K562 (cell line): Measurements from ENCODE around the gene MTLN. TPM values are rescaled to one million over a fixed set of nuclear protein-coding genes. Genes with fewer than 3 reads are reported as not detected.

Experiments used
- ATAC-seq: fragments of 200-7000 bp; cut with Tn5 transposase; 3 replicates; pipeline ENCODE4 v1.9.1; 2020; ENCODE audit warnings: moderate library complexity
- BruUV-seq: library from RNA; stranded (reverse); fragments of 400-500 nt; replicated peaks from 2 replicates; lab custom pipeline; 2021; lab: Mats Ljungman, UMichigan
- CTCF ChIA-PET: fragments of 300-600 bp; formaldehyde crosslinking; extraction: SDS; loops from one replicate; lab custom pipeline; 2021; ENCODE audit warnings: low intra/inter-chr PET ratio; lab: Yijun Ruan, JAX
- POLR2A ChIA-PET: fragments of 300-600, 350-650 bp; sonication (Branson Sonifier 250); formaldehyde crosslinking; extraction: SDS; loops from one replicate; lab custom pipeline; 2021; ENCODE audit warnings: antibody characterized with exemption, inconsistent platforms; lab: Yijun Ruan, JAX
- DNase-seq, 4 experiments: peaks; one replicate each; pipeline versions ENCODE4 v3.0.0 to v3.0.0-alpha.2; 2011 to 2018; ENCODE audit warnings: low spot score in 3 of 4, mixed read lengths in 3 of 4; ENCODE audit errors: extremely low read depth in 1 of 4
- FAIRE-seq: peaks from 2 replicates; lab custom pipeline; 2011; peaks lifted over from hg19 to GRCh38; lab: Jason Lieb, UNC
- H2AFZ ChIP-seq: 2 replicates; pipeline ENCODE4 v1.6.0; 2011; ENCODE audit warnings: low read depth, low read length, control low read depth, inconsistent platforms
- H3K27ac ChIP-seq: fragments of 200-600 bp; 3 replicates; pipeline ENCODE4 v1.8.0; 2011; ENCODE audit warnings: low read depth, mild to moderate bottlenecking, control low read depth, inconsistent platforms, low read length, moderate library complexity, mixed read lengths; ENCODE audit errors: extremely low read depth
- H3K27me3 ChIP-seq, 2 experiments: fragments of 300-600 bp in 1 of 2; 2 replicates in 1 of 2; 3 replicates in 1 of 2; pipeline versions ENCODE4 v1.6.0 to v1.8.0; 2011; ENCODE audit warnings: inconsistent platforms in 2 of 2, low read length in 2 of 2, mild to moderate bottlenecking in 1 of 2, mixed read lengths in 1 of 2, moderate library complexity in 1 of 2; ENCODE audit not compliant: control insufficient read depth in 2 of 2, insufficient read depth in 2 of 2
- H3K36me3 ChIP-seq: fragments of 300-600 bp; 3 replicates; pipeline ENCODE4 v1.8.0; 2011; ENCODE audit warnings: mild to moderate bottlenecking, low read length, inconsistent platforms; ENCODE audit not compliant: control insufficient read depth, insufficient read depth
- H3K4me1 ChIP-seq, 2 experiments: fragments of 200-600 bp in 1 of 2; replicated peaks in 1 of 2; 2 replicates in 1 of 2; 3 replicates in 1 of 2; pipeline versions ENCODE4 v1.5.1 to v1.8.0; 2011; ENCODE audit warnings: inconsistent platforms in 2 of 2, low read length in 2 of 2, mild to moderate bottlenecking in 1 of 2, mixed read lengths in 1 of 2, moderate library complexity in 1 of 2; ENCODE audit not compliant: control insufficient read depth in 2 of 2, insufficient read depth in 2 of 2
- H3K4me2 ChIP-seq: 2 replicates; pipeline ENCODE4 v1.6.1; 2011; ENCODE audit warnings: low read length, control low read depth, inconsistent platforms, mixed read lengths; ENCODE audit not compliant: insufficient read depth
- H3K4me3 ChIP-seq: fragments of 200-600 bp; sonication (generic), shearing (Covaris generic); 2 replicates; pipeline ENCODE4 v1.5.1; 2016; ENCODE audit warnings: control low read depth, inconsistent platforms
- H3K79me2 ChIP-seq: fragments of 200-600 bp; 3 replicates; pipeline ENCODE4 v1.8.0; 2011; ENCODE audit warnings: low read length, inconsistent platforms; ENCODE audit not compliant: control insufficient read depth, insufficient read depth
- H3K9ac ChIP-seq, 2 experiments: 2 replicates each; pipeline versions ENCODE4 v1.6.0 to v1.6.1; 2011; ENCODE audit warnings: low read depth in 2 of 2, low read length in 2 of 2, control low read depth in 1 of 2, inconsistent platforms in 1 of 2, mild to moderate bottlenecking in 1 of 2, mixed read lengths in 1 of 2; ENCODE audit not compliant: insufficient read depth in 1 of 2
- H3K9me1 ChIP-seq: one replicate; pipeline ENCODE4 v1.6.0; 2011; ENCODE audit warnings: inconsistent platforms, mild to moderate bottlenecking, low read length, moderate library complexity; ENCODE audit not compliant: control insufficient read depth, insufficient read depth
- H3K9me3 ChIP-seq: replicated peaks from 2 replicates; pipeline ENCODE4 v1.5.1; 2011; ENCODE audit warnings: low read depth, low read length, inconsistent platforms; ENCODE audit not compliant: control insufficient read depth, insufficient read depth
- H4K20me1 ChIP-seq: replicated peaks from 2 replicates; pipeline ENCODE4 v1.6.1; 2011; ENCODE audit warnings: low read length, inconsistent platforms, mixed read lengths; ENCODE audit not compliant: control insufficient read depth, insufficient read depth
- ARID2 ChIP-seq: fragments of 450-650 bp; IDR thresholded peaks from 2 replicates; pipeline ENCODE4 v1.6.1; 2017; ENCODE audit warnings: antibody characterized with exemption, mild to moderate bottlenecking
- CHCHD3 ChIP-seq: fragments of 250-450 bp; sonication (Bioruptor Pico); IDR thresholded peaks from 2 replicates; pipeline ENCODE4 v2.1.2; 2022; ENCODE audit warnings: mild to moderate bottlenecking
- FOXK1 ChIP-seq: sonication (generic); formaldehyde crosslinking; IDR thresholded peaks from 2 replicates; pipeline ENCODE4 v1.8.0; 2022; ENCODE audit warnings: missing genetic modification reagents, mild to moderate bottlenecking, borderline replicate concordance
- GATA2 ChIP-seq: sonication (generic); formaldehyde crosslinking; IDR thresholded peaks from 2 replicates; pipeline ENCODE4 v1.4.0; 2020; ENCODE audit warnings: mild to moderate bottlenecking, missing genetic modification reagents
- HDAC1 ChIP-seq, 2 experiments: fragments of 450-650 bp; IDR thresholded peaks; 2 replicates each; pipeline ENCODE4 v1.6.1; 2016 to 2017; ENCODE audit warnings: inconsistent platforms in 1 of 2, mild to moderate bottlenecking in 1 of 2, moderate library complexity in 1 of 2
- HDAC6 ChIP-seq: IDR thresholded peaks from 2 replicates; pipeline ENCODE4 v1.6.1; 2012; ENCODE audit warnings: low read depth, mild to moderate bottlenecking, control low read depth, inconsistent platforms, low read length, moderate library complexity
- SMAD3 ChIP-seq: fragments of 450-650 bp; formaldehyde crosslinking; conservative IDR thresholded peaks from 2 replicates; pipeline ENCODE4 v1.4.0; 2020; ENCODE audit warnings: mild to moderate bottlenecking
- YY1 ChIP-seq, 3 experiments: IDR thresholded peaks; 2 replicates each; pipeline ENCODE4 v1.6.1; 2011; ENCODE audit warnings: low read length in 2 of 3, mild to moderate bottlenecking in 2 of 3, moderate library complexity in 2 of 3, borderline replicate concordance in 1 of 3, control low read depth in 1 of 3, low read depth in 1 of 3; ENCODE audit not compliant: insufficient read depth in 3 of 3, insufficient replicate concordance in 2 of 3, control insufficient read depth in 1 of 3, insufficient read length in 1 of 3; ENCODE audit errors: extremely low read depth in 1 of 3
- ZNF316 ChIP-seq: fragments of 450-650 bp; IDR thresholded peaks from 2 replicates; pipeline ENCODE4 v1.6.1; 2016
- WGBS: fragments of 100-300 bp; shearing (Covaris generic); methylation state at CpG from one replicate; pipeline ENCODE4 v1.1.6; 2016; ENCODE audit warnings: low coverage, mixed read lengths; ENCODE audit not compliant: insufficient coverage; ENCODE audit errors: missing lambda C conversion rate; 5-methylcytosine and 5-hydroxymethylcytosine counted together
- in situ Hi-C: fragments of 300-500 bp; cut with MboI; formaldehyde crosslinking; loops from 4 replicates; pipeline ENCODE4 v1.15.0; 2018; ENCODE audit warnings: inconsistent platforms, mixed read lengths
- intact Hi-C: fragments of 100-400 bp; cut with micrococcal nuclease; formaldehyde crosslinking; loops from 2 replicates; pipeline ENCODE4 v1.14.2; 2022
- polyA plus RNA-seq, 8 experiments: library from polyadenylated mRNA; depleted of rRNA in 4 of 8; stranded (reverse) in 5 of 8; unstranded in 3 of 8; fragments of >200 nt; fragmentation: Nextera tagmentation in 2 of 8; fragmentation: Illumina TruSeq in 1 of 8; extraction: Ambion mirVana in 2 of 8; extraction: Trizol in 1 of 8; gene quantifications; 2 replicates each; pipeline versions ENCODE4 v1.2.1 to v1.2.3, GENCODE V29; 2011 to 2014; ENCODE audit warnings: inconsistent platforms in 1 of 8, missing spikeins in 1 of 8
- total RNA-seq, 7 experiments: library from RNA; depleted of rRNA in 6 of 7; stranded (reverse); fragments of >200 nt in 6 of 7; fragmentation: Illumina TruSeq in 2 of 7; extraction: Trizol in 2 of 7; gene quantifications; 2 replicates each; pipeline versions ENCODE4 v1.2.1 to v1.2.3, GENCODE V29; 2011 to 2021; ENCODE audit warnings: low replicate concordance in 1 of 7
- TF ChIP-seq, protein P1 (sequence below): IDR thresholded peaks from 3 replicates; pipeline ENCODE4 v1.6.1; 2011; ENCODE audit warnings: borderline replicate concordance, mild to moderate bottlenecking; ENCODE audit not compliant: insufficient read length, insufficient read depth
- TF ChIP-seq, protein P2 (sequence below): sonication (generic); formaldehyde crosslinking; IDR thresholded peaks from 2 replicates; pipeline ENCODE4 v1.8.0; 2022; ENCODE audit warnings: mild to moderate bottlenecking, missing genetic modification reagents

Gene MTLN
- total and polyA plus RNA-seq, 9 of the 15 experiments (the other 6 are each of a cell fraction or from before 2014, with no cell fraction given), result 7.3 to 129 (median 39.4) TPM

DNA sequence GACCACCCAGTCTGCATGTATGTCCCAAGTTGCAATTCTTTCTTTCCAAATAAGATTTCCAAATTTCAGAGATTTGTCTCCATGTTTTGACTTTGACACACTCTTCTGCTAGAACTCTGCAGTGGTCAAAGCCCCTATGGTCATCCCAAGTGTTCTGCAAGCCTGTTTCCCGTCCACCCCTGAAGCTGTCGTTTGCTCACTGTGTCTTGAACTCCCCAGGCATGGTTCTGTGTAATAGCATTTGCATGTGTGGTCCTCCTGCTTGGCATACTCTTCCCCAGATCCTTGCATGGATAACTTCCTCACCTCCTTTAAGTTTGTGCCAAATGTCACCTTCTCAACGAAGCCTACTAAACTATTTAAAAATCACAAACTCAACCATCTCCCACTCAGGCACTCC is 3.9 kb upstream of the MTLN start:
- H3K9ac ChIP-seq, result no peak overlapping the region
- in situ Hi-C loops, result loop anchor here (10.0 kb wide), 1 partner anchor 219 kb away; no protein-coding TSS in a partner anchor
- no peak overlapping the region for H3K4me3 ChIP-seq
- H2AFZ ChIP-seq, result no peak overlapping the region
- H3K9me3 ChIP-seq, result peaks cover 12% of the 10 kb centered on the region
- H3K27ac ChIP-seq, result no peak overlapping the region
- no peak overlapping the region for H3K4me2 ChIP-seq
- H3K79me2 ChIP-seq, result peaks cover 15% of the 10 kb centered on the region
- TF ChIP-seq SMAD3 (CRISPR knock-in tag), result no peak
- TF ChIP-seq HDAC6, result no peak
- no peak for TF ChIP-seq GATA2
- TF ChIP-seq CHCHD3 (CRISPR knock-in tag), result no peak
- no peak for TF ChIP-seq FOXK1
- TF ChIP-seq, protein P1, sequence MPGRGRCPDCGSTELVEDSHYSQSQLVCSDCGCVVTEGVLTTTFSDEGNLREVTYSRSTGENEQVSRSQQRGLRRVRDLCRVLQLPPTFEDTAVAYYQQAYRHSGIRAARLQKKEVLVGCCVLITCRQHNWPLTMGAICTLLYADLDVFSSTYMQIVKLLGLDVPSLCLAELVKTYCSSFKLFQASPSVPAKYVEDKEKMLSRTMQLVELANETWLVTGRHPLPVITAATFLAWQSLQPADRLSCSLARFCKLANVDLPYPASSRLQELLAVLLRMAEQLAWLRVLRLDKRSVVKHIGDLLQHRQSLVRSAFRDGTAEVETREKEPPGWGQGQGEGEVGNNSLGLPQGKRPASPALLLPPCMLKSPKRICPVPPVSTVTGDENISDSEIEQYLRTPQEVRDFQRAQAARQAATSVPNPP, result no peak
- TF ChIP-seq YY1 (IDR thresholded peaks at IDR 0.05; ENCODE audit: borderline replicate concordance in 1 of 3, control insufficient read depth in 1 of 3, extremely low read depth in 1 of 3, insufficient read depth in 3 of 3, insufficient read length in 1 of 3, insufficient replicate concordance in 2 of 3, low read depth in 1 of 3, low read length in 2 of 3), result no peak
- TF ChIP-seq, protein P2, sequence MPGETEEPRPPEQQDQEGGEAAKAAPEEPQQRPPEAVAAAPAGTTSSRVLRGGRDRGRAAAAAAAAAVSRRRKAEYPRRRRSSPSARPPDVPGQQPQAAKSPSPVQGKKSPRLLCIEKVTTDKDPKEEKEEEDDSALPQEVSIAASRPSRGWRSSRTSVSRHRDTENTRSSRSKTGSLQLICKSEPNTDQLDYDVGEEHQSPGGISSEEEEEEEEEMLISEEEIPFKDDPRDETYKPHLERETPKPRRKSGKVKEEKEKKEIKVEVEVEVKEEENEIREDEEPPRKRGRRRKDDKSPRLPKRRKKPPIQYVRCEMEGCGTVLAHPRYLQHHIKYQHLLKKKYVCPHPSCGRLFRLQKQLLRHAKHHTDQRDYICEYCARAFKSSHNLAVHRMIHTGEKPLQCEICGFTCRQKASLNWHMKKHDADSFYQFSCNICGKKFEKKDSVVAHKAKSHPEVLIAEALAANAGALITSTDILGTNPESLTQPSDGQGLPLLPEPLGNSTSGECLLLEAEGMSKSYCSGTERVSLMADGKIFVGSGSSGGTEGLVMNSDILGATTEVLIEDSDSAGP (CRISPR knock-in tag), result no peak
- no peak for TF ChIP-seq HDAC1 (IDR thresholded peaks at IDR 0.05)
- TF ChIP-seq ZNF316, result no peak
- TF ChIP-seq ARID2, result no peak
- DNase-seq, result no peak
- intact Hi-C loops, result no loop called here
- H4K20me1 ChIP-seq, result no peaks in the 10 kb centered on the region
- H3K4me1 ChIP-seq, result peaks cover 7% of the 10 kb centered on the region in 2 experiments; a peak in 3 of 5 replicates
- 0 out of 3 replicates have a peak, but pooled peaks cover under 1% of the 10 kb centered on the region for H3K36me3 ChIP-seq
- no peak for ATAC-seq
- 0% methylated on average over 3 of the region's 3 CpGs for WGBS
- CTCF ChIA-PET, result no interaction called here
- no peaks in the 10 kb centered on the region for H3K9me1 ChIP-seq
- BruUV-seq, result no TSS peak
- H3K27me3 ChIP-seq, result peaks cover 0 to 4% of the 10 kb centered on the region in 2 experiments; a peak in 1 of 5 replicates
- POLR2A ChIA-PET, result no interaction called here
- no peak for FAIRE-seq
